IPS-15b (cell line): Measurements from ENCODE around the gene SP140L.

Experiments
- H3K27me3 ChIP-seq: one replicate; pipeline ENCODE4 v1.6.1; 2013; ENCODE audit warnings: low read length; ENCODE audit not compliant: control insufficient read depth, insufficient read depth
- H3K36me3 ChIP-seq: one replicate; pipeline ENCODE4 v1.6.1; 2013; ENCODE audit warnings: low read length; ENCODE audit not compliant: control insufficient read depth, insufficient read depth
- H3K4me1 ChIP-seq: one replicate; pipeline ENCODE4 v1.6.1; 2013; ENCODE audit warnings: mild to moderate bottlenecking, low read length; ENCODE audit not compliant: control insufficient read depth, insufficient read depth
- H3K4me3 ChIP-seq: one replicate; pipeline ENCODE4 v1.5.1; 2013; ENCODE audit warnings: low read depth, low read length
- H3K9ac ChIP-seq: one replicate; pipeline ENCODE4 v1.6.1; 2013; ENCODE audit warnings: low read depth, mild to moderate bottlenecking, low read length
- H3K9me3 ChIP-seq: one replicate; pipeline ENCODE4 v1.6.1; 2013; ENCODE audit warnings: mild to moderate bottlenecking, low read length; ENCODE audit not compliant: control insufficient read depth, insufficient read depth

The SP140L gene

DNA sequence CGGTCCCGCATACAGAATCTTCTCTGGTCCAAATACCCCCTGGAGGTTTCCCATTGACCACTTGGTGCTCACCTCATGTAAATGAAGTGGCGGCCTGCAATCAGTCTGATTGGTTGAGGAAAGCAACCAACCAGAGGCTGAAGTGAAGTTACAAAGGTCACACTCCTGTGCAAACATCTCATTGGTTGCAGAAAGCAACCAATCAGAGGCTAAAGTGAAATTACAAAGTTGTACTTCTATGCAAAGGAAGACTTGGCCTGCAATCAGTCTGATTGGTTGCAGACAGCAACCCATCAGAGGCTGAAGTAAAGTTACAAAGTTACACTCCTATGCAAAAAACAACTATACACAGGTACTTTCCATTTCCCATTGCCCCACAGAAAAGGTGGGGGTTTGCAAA, 86.5 kb downstream of the SP140L start:
- Histone ChIP-seq H3K36me3 (no peaks in the 10 kb centered on the region), H3K9me3 (no peaks in the 10 kb centered on the region), H3K4me3 (no peak overlapping the region), H3K4me1 (no peaks in the 10 kb centered on the region), H3K27me3 (peaks cover 36% of the 10 kb centered on the region), H3K9ac (no peak overlapping the region)

DNA sequence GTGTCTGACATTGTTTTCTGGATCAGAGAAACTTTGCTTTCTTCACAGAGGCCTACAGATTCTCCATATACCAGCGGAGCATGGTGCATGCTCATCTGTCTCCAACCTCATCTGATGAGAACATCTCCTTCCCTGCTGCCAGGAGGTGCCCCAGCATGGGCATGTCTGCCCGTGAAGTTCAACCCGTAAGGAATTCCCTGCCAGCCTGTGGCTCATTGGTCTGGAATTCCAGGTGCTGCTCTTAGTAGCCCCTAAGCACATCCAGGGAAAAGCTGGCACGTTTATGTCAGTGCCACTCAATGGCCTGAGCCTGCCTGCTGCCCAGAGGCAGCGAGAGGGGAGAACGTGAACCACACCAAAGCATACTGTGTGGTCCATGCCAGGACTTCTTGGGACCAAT, 87.3 kb downstream of the SP140L start:
- Histone ChIP-seq H3K4me1 (no peaks in the 10 kb centered on the region), H3K36me3 (no peaks in the 10 kb centered on the region), H3K27me3 (peaks cover 36% of the 10 kb centered on the region), H3K4me3 (no peak overlapping the region), H3K9ac (no peak overlapping the region), H3K9me3 (no peaks in the 10 kb centered on the region)

DNA sequence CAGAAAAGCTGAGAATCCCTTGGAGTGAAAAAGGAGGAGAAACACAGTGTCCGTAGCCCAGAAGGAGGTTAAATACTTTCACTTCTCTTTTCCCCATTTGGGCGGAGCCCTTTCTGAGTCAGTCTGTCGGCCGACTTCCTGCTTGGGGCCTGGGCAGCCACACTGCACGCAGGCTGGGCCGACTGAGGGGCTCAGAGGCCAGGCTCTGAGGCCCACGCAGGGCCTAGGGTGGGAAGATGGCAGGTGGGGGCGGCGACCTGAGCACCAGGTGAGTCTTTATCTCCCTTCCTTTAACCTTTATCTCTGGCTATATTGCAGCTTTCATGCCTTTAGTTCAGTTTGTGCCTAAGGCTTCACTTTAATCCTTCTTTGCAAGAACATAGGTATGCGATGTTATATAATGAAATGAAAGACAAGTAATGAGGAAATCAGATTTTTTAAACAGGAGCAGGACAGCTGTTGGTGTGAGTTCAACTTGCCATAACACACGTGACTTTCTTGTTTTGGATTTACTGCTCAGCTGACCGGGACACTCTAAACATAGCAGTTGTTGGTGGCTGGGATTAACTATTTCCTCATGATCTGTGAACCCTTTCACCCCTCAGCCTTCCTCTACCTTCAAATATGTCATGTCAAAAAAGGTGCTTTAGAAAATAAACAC, 89.2 kb downstream of the SP140L start, which contains the start of gene SP100:
TSS of gene SP100 (plus strand) at position 141 of the 661 bp plus-strand sequence. CDS start at position 237, 96 bp downstream.
- Histone ChIP-seq H3K36me3 (no peaks in the 10 kb centered on the region), H3K4me3 (no peak within 1 kb of the TSS), H3K9ac (no peak within 1 kb of the TSS), H3K9me3 (no peaks in the 10 kb centered on the region), H3K4me1 (no peaks in the 10 kb centered on the region), H3K27me3 (peaks cover 18% of the 10 kb centered on the region)

DNA sequence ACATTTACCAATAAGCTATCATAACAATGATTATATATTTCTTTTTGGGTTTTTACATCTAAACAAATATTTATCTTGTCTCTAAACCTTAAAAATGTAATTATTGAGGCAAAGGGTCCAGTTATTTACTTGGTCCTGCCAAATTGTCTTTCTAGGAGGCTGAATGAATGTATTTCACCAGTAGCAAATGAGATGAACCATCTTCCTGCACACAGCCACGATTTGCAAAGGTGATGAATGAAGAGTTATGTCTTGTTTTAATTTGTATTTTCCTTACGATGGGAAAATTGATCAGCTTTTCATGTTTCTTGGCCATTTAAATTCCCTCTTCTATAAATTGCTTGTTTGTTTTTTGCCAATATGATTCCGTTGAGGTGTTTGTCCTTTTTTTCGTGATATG, 90.4 kb downstream of the SP140L start:
- H3K4me1 ChIP-seq = no peaks in the 10 kb centered on the region
- H3K27me3 ChIP-seq = peaks cover 7% of the 10 kb centered on the region
- H3K4me3 ChIP-seq = no peak overlapping the region
- H3K9me3 ChIP-seq = no peaks in the 10 kb centered on the region
- no peaks in the 10 kb centered on the region for H3K36me3 ChIP-seq
- no peak overlapping the region for H3K9ac ChIP-seq

DNA sequence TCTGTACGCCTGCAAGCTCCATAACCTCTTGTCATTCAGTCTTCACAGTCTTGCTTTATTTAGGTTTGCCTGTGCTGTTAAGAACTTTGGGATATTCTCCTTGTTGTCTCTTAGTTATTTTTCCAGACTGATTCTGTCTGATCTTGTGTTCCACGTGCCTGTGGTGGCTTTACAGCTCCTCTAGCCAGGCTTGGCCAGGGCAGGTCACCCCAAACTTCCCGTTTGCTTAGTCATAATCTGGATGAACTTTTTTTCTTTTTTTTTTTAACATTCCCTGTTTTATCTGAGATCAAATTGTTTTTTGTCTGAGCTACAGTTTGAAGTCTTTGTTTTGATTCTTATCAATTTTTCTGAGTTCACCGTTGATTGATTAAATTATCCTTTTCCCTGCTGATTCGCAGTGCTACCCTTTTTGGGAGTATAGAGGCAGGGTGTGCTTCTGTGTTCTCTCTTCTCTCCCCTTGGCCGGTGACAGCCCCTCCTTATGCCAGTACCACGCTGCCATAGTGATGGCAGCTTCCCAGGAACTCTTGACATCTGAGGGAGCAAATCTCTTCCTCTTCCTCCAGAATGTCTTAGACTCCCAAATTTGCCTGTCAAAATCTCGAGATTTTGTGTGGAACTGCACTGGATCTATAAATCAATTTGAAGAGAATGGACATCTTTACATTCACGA, 91.5 kb downstream of the SP140L start:
- Histone ChIP-seq H3K9ac (no peak overlapping the region), H3K4me1 (no peaks in the 10 kb centered on the region), H3K9me3 (no peaks in the 10 kb centered on the region), H3K4me3 (no peak overlapping the region), H3K36me3 (no peaks in the 10 kb centered on the region), H3K27me3 (no peaks in the 10 kb centered on the region)

DNA sequence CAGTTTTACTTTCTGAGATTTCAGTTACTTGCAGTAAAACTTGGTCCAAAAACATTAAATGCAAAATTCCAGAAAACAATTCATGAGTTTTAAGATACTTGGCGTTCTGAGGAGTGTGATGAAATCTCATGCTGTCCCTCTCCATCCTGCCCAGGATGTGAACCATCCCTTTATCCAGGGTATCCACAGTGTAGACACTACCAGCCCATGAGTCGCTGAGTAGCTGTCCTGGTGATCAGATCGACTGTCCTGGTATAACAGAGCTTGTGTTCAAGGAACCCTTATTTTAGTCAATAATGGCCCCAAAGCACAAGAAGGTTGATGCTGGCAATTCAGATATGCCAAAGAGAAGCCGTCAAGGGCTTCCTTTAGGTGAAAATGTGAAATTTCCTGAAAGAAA, 92.2 kb downstream of the SP140L start:
- H3K9ac ChIP-seq = no peak overlapping the region
- peaks cover 5% of the 10 kb centered on the region for H3K4me1 ChIP-seq
- H3K27me3 ChIP-seq = no peaks in the 10 kb centered on the region
- H3K36me3 ChIP-seq = no peaks in the 10 kb centered on the region
- H3K4me3 ChIP-seq = no peak overlapping the region
- H3K9me3 ChIP-seq = no peaks in the 10 kb centered on the region

DNA sequence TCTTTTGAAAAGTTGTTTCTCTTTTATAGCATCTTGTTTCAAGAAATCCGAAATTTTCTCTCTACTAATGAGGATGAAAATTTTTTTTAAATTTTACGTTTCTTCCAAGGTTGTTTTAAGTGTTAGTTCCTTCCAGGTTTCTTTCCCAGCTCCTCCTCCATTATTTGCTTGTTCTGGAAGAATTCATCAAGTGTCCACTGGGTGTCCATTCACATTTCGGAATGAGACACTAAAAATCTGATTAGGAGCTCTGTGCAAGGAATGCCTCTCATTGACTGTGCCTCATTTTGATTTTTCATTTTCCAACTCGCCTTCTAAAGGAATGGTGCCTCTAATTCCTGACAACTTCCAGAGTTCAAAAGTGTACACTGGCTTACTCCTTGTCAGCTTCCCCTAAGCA, 95.2 kb downstream of the SP140L start:
- no peaks in the 10 kb centered on the region for H3K27me3 ChIP-seq
- H3K4me3 ChIP-seq = no peak overlapping the region
- peaks cover 5% of the 10 kb centered on the region for H3K4me1 ChIP-seq
- H3K9ac ChIP-seq = no peak overlapping the region
- no peaks in the 10 kb centered on the region for H3K9me3 ChIP-seq
- H3K36me3 ChIP-seq = no peaks in the 10 kb centered on the region

DNA sequence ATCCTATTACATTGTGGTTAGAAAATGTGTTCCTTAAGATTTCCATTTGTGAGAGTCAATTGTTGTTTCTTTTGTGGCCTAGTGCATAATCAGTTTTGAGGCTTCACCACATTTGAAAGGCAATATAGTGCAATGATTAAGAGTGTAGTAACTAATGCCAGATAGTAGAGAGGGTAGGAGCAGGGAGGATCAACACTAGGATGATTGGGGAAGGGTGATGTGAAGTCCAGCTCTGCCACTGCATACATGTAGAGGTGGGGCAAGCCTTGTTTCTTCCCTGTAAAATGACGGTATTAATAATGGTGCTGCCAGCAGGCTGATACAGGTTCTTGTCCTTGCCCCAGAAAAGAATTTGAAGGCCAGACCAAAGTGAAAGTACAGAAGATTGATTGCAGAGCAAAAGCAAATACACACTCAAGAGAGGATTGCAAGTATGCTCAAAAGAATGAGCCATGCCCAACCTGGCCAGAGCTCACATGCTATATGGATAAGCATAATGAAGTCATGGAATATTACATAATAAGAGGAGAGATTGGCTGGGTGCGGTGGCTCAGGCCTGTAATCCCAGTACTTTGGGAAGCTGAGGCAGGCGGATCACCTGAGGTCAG, 97.0 kb downstream of the SP140L start:
- Histone ChIP-seq H3K4me3 (no peak overlapping the region), H3K9ac (no peak overlapping the region), H3K36me3 (no peaks in the 10 kb centered on the region), H3K4me1 (peaks cover 5% of the 10 kb centered on the region), H3K9me3 (no peaks in the 10 kb centered on the region), H3K27me3 (no peaks in the 10 kb centered on the region)

DNA sequence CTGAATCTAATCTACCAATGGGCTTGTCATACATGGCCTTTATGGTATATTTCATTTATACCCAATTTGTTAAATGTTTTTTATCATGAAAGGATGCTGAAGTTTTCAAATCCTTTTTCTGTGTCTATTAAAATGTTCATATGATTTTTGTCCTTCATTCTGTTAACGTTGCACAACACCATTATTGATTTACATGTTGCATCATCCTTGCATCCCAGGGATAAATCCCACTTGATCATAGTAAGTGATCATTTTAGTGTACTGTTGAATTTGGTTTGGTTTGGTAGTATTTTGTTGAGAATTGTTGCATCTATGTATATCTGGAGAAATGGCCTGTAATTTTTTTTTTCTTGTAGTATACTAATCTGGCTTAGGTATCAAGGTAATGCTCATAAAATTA, 98.4 kb downstream of the SP140L start:
- no peaks in the 10 kb centered on the region for H3K27me3 ChIP-seq

DNA sequence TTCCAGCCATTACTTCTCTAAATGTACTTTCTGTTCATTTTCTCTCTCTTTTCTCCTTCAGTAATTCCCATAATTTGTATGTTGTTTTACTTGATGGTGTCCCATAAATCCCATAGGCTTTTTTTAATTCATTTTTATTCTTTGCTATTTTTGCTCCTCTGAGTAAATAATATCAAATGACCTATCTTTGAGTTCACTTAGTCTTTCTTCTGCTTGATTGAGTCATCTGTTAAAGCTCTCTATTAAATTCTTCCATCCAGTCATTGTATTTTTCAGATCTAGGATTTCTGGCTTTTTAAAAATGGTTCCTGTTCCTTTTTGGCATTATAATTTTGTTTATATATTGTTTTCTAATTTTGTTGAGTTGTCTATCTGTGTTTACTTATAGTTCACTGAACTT, 102.5 kb downstream of the SP140L start:
- H3K4me1 ChIP-seq = no peaks in the 10 kb centered on the region
- H3K27me3 ChIP-seq = no peaks in the 10 kb centered on the region
- H3K36me3 ChIP-seq = peaks cover 2% of the 10 kb centered on the region
- H3K4me3 ChIP-seq = no peak overlapping the region
- no peak overlapping the region for H3K9ac ChIP-seq
- H3K9me3 ChIP-seq = no peaks in the 10 kb centered on the region

More for the DNA sequence above, 98.4 kb downstream of the SP140L start:
- Histone ChIP-seq H3K4me3 (no peak overlapping the region), H3K36me3 (peaks cover 2% of the 10 kb centered on the region), H3K9me3 (no peaks in the 10 kb centered on the region), H3K9ac (no peak overlapping the region), H3K4me1 (peaks cover 5% of the 10 kb centered on the region)

DNA sequence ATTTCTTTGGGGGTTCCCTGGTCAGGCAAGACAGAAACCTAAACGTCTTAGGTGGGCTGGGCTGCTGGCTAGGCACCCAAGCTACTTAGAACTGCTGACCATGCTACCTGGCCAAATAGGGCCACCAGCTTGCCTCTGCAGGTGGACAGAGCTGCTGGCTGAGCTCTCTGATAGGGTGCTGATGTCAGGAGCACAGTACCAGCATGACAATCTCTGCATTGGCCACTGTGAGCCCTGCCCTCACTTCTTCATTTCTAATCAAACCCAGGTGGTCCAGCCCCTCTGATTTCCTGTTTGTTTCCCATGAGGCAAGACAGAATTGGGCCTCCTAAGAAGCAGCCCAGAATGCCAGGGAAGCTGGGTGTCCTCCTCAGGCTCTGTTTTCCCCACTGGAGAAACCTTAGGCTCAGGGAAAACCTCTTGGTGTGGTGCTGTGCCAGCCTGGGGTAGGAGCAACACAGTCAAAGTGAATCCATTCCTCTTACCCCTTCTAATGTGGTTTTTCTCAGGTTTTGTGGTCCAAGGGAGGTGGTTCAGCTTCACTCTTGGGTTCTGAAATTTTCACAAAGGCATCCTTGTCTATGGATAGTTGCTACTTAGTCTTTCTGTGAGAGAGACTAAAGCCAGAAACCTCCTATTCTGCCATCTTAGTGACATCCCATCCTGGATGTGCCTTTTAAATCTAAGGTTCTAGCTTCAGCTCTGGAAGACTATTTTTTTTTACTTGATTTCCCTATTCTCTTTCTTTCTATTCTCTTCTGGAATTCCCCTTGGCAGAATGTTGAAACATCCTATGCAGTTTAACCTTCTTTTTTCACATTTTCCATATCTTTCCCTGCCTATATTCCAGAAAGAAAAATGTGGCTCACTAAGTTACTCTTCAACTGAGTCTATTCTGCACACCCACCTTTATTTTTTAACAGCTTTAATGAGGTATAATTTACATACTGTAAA, 104.2 kb downstream of the SP140L start:
- H3K4me3 ChIP-seq = no peak overlapping the region
- peaks cover 2% of the 10 kb centered on the region for H3K36me3 ChIP-seq

More for the DNA sequence above, 104.2 kb downstream of the SP140L start:
- Histone ChIP-seq H3K4me1 (no peaks in the 10 kb centered on the region), H3K27me3 (no peaks in the 10 kb centered on the region), H3K9ac (no peak overlapping the region), H3K9me3 (no peaks in the 10 kb centered on the region)
